ENCODE results near the gene VAV3.

DNA sequence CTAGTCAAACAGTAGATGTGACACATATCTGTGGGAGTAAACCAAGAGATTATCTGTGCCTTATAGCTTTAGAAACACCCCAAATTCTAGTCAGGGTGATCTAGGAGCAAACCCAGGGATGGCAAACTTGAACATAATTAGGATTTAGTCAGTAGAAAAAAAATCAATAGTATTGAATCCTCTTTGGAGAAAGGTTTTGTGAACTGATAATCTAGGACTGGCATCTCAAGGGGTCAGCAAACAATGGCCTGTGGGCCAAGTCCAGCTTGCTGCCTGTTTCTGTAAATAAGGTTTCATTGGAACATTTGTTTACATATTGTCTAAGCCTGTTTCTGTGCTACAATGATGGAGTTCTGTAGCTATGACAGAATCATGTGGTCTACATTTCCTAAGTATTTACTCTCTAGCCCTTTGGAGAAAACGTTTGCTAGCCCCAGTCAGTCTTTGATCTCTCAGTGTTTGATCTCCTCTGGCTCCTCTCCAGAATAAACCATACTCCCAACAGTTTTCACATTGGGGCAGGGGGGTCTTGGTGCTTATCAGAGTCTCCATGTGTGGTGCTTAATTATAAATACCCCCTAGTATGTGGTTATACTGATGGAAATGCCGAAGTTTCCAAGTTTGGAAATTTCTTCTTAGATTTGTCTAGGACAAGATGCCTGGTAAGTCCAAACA, 438.3 kb downstream of the VAV3 start:
- TF ChIP-seq, protein P1, sequence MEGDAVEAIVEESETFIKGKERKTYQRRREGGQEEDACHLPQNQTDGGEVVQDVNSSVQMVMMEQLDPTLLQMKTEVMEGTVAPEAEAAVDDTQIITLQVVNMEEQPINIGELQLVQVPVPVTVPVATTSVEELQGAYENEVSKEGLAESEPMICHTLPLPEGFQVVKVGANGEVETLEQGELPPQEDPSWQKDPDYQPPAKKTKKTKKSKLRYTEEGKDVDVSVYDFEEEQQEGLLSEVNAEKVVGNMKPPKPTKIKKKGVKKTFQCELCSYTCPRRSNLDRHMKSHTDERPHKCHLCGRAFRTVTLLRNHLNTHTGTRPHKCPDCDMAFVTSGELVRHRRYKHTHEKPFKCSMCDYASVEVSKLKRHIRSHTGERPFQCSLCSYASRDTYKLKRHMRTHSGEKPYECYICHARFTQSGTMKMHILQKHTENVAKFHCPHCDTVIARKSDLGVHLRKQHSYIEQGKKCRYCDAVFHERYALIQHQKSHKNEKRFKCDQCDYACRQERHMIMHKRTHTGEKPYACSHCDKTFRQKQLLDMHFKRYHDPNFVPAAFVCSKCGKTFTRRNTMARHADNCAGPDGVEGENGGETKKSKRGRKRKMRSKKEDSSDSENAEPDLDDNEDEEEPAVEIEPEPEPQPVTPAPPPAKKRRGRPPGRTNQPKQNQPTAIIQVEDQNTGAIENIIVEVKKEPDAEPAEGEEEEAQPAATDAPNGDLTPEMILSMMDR (IDR thresholded peaks at IDR 0.05; ENCODE audit: insufficient read depth, low read depth, low read length): no peak
- no peak for TF ChIP-seq EZH2 (IDR thresholded peaks at IDR 0.05; ENCODE audit: insufficient read depth, low read length)

Measured in astrocyte (in vitro differentiated cells and primary cell).